Effector CD8-positive, alpha-beta T cell (primary cell): ENCODE measurements around the gene MFAP2.

Experiments used
- DNase-seq: peaks from one replicate; lab custom pipeline; 2025; lab: John Stamatoyannopoulos, UW

Gene MFAP2

GRCh38 chr1:17007121-17007520 lies 26.7 kb upstream of the MFAP2 start:
- no peak for DNase-seq

DNA sequence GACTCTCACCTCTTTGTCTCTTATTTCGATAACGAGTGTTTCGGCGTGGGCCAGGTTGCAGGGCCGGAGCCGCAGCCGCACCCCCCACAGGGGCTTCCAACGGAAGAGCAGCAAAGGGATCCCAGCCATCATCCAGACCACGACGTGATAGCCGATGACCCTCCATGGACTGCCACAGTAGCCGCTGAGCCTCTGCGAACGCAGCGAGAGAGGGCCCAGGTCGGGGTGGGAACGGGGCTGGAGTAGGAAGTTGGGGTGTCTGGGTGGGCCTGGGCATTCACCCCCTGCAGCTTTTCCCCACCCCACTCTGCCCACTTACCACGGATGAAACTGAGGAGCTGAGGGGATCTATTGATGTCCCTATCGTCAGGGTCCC lies 24.9 kb upstream of the MFAP2 start:
- no peak for DNase-seq

DNA sequence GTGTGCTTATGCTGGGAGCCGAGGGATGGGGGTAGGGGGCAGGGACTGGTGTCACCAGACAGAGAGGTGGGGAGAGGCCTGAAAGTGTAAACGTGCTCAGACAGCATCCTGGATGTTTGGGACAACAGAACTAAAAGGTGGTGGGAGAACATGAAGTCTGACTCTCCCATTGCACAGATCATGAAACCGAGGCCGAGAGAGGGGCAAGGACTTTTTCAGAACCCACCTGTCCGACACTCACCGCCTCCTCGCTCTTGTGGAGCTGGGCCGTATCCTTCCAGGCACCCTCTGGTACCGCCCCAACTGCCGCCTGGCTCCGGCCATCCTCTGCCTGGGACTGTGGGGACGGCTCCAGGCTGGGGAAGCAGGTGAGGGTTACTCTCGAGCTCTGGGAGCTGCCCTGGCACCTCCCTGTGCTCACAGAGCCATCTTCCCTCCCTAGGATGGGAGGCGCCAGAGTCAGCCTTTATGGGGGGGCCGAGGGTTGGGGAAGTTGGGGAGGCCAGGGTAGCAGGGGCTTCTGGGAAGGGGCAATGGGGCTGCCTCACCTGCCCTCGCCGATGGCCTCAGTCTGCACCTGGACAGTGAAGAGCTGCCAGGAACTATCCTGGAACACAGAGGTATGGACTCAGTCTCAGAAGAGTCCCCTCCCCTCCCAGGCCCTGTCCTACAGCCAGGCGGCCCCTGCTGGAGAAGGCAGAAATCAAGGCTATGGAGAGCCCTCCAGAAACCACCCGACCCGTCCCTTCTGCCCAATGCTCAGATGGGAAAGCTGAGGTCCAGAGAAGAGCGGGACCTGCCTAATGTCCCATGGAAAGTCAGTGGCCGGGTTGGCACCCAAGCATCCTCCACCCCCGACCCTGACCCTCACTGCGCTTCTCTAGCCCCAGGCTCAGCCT lies 24.3 kb upstream of the MFAP2 start:
- DNase-seq: no peak

DNA sequence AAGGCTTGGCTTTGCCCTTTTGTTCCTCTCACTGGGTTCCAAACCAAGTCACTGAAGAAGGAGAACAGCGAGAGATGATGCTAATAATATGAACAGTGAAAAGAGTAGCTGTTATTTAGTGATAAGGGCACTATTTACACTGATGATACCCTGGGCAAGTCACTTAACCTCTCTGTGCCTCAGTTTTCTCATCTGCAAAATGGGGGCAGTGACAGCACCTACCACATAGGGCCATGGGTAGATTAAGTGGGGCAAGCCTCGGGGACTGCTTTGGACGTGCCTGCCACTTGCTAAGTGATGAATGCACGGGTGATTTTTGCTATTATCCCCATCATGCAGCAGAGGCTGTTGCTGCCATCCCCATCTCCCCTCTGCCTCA lies 22.1 kb upstream of the MFAP2 start:
- no peak for DNase-seq

DNA sequence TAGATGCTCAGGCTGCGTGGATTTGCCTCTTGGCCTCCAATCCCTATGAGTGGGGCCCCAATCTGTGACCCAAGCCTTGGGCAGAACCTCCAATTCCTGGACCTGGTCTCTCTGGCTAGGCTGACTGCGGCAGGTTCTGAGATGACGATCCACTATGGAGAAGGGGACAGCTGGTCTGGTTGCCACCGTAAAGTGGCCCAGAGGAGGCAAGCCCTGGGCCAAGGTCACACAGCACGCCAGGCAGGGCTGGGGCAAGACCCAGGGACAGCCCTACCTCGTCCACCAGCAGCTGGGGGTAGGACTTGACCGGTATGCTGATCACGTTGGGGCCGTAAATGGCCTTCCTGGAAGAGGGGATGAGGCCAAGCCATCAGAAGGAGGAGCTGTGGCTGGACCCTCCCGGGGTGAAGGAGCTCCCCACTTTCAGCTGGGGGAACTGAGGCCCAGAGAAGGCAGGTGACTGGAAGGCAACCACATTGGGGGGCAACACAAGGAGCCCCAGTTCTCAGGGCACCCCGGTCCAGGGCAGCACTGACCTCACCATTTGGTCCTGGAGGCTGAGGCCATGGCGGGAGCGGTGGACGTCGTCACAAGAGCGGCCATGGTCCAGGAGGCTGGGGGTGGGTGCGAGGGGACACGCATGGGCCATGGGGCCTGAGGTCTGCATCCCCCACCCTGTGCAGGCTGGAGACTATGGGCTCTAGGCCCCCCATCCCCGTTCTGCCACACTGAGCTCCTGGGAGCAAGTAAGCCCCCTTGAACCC lies 21.5 kb upstream of the MFAP2 start:
- DNase-seq: no peak

DNA sequence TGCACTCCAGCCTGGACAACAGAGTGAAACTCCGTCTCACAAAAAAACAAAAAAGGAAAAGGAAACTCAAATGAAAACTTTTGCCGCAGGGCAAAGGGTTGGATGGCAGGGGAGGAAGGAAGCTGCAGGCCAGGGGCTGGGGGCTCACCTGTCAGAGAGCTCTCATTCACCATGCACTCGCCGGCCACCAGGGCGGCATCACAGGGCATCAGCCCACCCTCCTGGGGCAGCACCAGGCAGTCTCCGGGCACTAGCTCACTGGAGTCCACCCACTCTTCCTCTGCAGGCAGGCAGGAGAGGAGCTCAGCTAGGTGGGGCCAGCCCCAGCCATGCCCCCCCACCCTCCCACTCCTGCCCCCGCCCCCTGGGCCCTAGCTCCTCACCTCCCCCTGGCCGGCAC lies 19.4 kb upstream of the MFAP2 start:
- no peak for DNase-seq

- DNase-seq: no peak
Measured at GRCh38 chr1:16998589-16998988, 18.2 kb upstream of the MFAP2 start.

- no peak for DNase-seq
Measured at GRCh38 chr1:16996845-16997244, 16.4 kb upstream of the MFAP2 start.

DNA sequence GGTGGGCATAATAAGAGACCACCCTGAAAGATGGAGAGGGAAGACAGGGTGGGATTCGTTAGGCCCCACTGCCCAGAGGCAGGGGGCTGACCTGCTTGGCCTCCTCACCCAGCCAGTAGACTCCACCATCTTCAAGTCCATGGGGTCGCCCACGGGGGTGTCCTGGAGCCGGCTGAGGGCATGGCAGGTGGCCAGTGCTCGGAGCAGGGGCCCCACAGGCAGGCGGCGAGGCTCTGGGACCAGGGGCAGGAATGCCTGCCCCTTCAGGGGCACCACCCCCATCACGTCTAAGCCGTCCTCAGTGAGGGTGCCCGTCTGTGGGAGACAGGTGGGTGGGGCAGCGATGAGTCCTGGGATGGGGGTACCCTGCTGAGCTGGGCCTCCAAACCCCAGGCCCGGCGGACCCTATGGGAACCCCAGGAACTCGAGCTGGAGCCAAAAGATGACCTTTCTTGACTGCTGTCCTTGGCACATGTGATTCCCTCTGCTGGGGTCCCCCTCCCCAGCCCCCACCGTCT lies 13.2 kb upstream of the MFAP2 start:
- no peak for DNase-seq

GRCh38 chr1:16992675-16993074 lies 12.3 kb upstream of the MFAP2 start:
- no peak for DNase-seq

- DNase-seq: no peak
Measured at GRCh38 chr1:16992102-16992501, 11.7 kb upstream of the MFAP2 start.

GRCh38 chr1:16991571-16991970 lies 11.2 kb upstream of the MFAP2 start:
- no peak for DNase-seq

DNA sequence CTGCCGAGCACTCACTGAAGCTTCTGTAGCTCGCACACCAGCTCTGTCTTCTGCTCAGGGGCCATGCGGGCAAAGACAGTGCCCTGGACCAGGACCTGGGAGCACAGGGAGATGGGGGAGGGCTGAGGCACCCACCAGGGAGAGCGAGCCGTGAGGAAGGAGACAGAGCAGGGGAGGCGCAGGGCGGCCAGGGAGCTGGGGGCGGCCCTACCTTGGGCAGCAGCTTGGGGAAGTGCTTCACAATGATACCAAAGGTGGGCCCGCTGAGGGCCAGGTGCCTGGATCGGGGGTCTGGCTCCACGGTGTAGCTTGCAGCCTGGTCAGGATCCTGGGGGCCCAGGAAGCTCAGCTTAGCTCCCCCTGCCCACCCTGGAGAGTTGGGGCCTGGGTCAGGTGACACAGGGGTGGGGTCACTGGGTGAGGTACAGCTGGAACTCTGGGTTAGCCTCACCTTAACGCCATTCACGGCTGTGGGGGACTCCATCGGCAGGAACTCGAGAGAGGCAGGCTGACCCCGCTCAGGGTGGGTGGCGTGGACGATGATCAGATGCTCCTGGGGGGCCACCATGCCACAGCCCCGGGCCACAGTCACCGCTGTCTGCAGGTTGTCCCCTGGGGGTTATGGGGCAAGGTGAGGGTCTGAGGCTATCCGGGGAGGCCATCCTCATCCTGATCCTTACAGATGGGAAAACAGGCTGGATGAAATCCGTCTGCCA lies 9.4 kb upstream of the MFAP2 start:
- DNase-seq: no peak

GRCh38 chr1:16988210-16988609 lies 7.8 kb upstream of the MFAP2 start:
- no peak for DNase-seq

- DNase-seq: no peak
Measured at GRCh38 chr1:16986962-16987361, 6.5 kb upstream of the MFAP2 start.

GRCh38 chr1:16986560-16986959 lies 6.1 kb upstream of the MFAP2 start:
- DNase-seq: no peak

DNA sequence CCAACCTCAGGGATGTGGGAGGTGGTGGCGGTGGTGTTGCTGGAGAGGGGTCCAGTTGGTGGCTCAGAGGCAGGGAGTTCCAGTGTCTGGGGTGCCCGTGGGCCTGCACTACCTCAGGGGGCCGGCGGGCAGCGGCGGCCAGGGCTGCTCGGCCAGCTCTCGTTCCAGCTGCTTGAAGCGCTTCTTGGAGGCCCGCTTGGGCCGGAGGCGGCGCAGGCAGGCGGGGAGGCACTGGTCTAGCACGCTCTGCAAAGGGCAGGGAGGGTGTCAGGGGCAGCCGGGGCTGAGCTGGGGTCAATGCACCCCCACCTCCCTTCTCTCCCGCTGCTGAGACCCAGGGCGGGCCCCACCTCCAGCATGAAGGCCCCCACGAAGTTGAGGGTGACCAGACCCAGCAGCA lies 5.7 kb upstream of the MFAP2 start:
- DNase-seq: no peak

DNA sequence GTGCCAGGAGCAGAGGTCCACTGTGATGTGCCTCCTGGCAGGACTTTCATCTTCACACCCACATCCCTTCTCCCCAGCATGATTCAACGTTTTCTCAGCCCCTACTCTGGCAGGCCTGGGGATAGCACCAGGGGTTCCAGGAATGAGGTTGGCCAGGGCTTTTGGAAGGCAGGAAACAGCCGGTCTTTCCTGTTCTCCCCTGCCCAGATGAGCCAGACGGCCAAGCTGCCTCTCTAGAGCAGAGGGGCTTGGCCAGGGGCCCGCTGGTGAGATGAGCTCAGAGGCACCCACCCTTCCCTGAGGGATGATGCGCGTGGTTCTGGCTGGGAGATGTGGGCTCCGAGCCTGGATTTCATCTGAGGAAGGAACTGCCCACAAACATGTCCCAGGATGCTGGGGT lies 4.3 kb upstream of the MFAP2 start:
- DNase-seq: no peak

GRCh38 chr1:16983649-16984048 lies 3.2 kb upstream of the MFAP2 start:
- DNase-seq: no peak

- no peak for DNase-seq
Measured at GRCh38 chr1:16982902-16983301, 2.5 kb upstream of the MFAP2 start.

DNA sequence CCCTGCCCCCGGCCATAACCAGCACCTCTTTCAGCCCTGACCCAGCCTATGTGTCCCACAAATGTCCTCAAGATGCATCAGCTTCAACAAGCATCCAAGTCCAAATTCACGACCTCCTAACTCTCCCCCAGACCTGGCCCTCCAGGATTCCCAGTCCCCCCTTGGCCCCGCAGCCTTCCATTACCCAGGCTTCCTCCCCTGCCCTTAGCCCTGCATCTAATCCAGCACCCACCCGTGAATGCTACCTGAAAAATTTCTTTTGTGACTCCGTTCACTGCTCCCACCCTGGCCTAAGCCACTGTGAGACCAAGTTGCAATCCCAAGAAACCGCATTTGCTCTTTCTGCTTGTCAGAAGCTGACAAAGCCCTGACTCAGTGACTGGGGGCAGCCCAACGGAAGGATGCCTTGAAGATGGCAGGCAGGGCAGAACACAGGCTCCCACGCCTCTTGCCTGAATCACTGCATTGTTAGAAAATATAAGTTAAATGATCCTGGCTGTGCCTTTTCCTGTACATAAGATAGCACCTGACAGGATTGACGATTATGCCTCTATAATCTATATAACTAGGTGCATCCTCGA lies 939 bp upstream of the MFAP2 start:
- no peak for DNase-seq
